Middle frontal gyrus (tissue), 1 donor: Measurements from ENCODE around the gene SOCS3.
"Not testable (repeated sequence)": the region's sequence is repeated elsewhere in the genome, so short reads cannot be mapped to it uniquely, and the experiment has no call there.

Experiments
- DNase-seq: peaks from one replicate; pipeline ENCODE4 v3.0.0-alpha.2; 2015; ENCODE audit warnings: low spot score; ENCODE audit errors: extremely low spot score

Gene SOCS3

DNA sequence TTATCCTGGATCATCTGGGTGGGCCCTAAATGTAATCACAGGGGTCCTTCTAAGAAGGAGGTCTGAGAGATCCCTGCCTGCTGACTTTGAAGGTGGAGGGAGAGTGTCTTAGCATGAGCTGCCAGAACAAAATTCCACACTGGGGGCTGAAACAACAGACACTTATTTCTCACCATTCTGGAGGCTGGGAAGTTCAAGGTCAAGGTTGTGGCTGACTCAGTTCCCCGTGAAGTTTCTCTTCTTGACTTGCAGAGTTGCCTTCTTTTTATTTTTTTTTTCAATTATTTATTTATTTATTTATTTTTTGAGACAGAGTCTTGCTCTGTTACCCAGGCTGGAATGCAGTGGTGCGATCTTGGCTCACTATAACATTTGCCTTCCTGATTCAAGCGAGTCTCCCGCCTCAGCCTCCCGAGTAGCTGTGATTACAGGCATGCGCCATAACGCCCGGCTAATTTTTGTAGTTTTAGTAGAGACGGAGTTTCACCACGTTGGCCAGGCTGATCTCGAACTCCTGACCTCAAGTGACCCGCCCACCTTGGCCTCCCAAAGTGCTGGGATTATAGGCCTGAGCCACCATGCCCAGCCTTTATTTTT is 50.1 kb downstream of the SOCS3 start:
- not testable (repeated sequence) for DNase-seq

- DNase-seq: no peak
Observed at GRCh38 chr17:78307887-78308638, 51.8 kb downstream of the SOCS3 start.

GRCh38 chr17:78306913-78307312 is 53.0 kb downstream of the SOCS3 start:
- no peak for DNase-seq
